Hippocampal formation (tissue), 2 donors: ENCODE results near the gene PTOV1.

Source experiments
- DNase-seq, 2 donors: peaks; one replicate each; lab custom pipeline; 2025; lab: John Stamatoyannopoulos, UW

Gene PTOV1

DNA sequence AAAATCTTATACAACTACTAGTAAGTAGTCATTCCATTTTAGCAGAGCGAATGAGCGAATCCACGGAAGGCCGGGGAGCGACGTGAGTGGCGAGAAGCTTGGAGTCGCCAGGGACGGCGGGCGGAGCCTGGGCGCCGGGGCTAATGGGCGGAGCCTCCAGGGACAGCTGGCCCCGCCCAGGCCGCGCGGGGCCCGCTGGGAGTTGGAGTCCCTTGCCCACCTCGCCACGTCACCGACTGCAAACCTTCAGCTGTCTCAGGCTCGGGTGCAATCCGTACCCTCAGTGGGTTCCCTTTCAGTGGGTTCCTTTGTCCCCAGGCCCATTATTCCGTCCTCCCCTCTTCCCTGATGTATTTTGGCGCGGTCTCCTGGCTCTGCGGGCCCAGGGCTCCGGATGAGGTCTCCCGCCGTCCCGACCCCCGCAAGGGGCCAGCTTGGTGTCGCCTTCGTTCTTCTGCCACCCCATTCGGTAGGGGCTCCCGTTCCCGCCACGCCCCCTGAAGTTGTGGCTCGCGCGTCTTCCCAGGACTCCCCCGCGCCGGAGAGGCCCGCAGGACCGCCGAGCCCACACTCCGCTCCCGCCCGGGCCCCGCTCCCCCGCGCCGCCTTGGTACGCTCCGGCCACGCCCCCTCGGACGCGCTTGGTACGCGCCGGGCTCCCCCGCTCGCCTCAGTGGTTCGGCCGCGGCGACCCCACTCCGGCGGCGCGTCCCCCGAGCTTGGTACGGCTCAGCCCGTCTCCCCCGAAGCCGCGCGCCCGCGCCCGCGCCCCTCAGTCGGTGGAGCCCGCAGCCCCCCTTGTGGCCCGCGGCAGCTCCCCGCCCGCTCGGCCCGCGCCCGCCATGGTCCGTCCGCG is at the start of gene PTOV1:
TSS of gene PTOV1 (plus strand) at position 673 of the 856 bp plus-strand sequence.
- DNase-seq, result peak; percentile 88 to 90

- DNase-seq, result no peak
Measured at GRCh38 chr19:49801401-49801888, 49.5 kb upstream of the PTOV1 start.

DNA sequence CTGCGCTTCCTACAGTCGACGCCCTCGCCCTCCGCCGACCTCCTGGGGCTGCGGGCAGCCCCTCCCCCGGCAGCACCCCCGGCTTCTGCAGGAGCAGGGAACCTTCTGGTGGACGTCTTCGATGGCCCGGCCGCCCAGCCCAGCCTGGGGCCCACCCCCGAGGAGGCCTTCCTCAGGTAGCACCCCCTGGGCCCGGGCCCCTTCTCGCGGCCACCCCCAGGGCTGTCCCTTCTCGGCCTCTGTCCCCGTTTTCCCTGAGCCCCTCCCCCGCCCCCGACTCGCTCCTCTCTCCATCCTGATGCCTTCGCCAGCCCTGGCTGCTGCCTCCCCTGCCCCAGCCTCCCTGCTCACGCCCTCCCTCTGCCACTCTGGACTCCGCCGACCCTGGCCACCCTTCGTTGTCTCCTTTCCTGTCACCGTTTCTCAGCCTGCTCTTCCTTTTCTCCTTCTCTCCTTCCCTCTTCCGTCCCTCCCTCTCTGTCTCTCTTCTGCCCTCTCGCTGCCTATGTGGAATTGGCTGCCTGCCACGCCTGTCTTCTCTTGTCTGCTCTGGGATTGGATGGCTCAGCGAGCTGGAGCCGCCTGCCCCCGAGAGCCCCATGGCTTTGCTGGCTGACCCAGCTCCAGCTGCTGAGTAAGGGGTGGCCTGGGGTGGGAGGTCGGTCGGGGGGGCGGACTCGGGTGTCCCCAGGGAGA is 48.8 kb upstream of the PTOV1 start:
- DNase-seq, result peak; percentile 83

DNA sequence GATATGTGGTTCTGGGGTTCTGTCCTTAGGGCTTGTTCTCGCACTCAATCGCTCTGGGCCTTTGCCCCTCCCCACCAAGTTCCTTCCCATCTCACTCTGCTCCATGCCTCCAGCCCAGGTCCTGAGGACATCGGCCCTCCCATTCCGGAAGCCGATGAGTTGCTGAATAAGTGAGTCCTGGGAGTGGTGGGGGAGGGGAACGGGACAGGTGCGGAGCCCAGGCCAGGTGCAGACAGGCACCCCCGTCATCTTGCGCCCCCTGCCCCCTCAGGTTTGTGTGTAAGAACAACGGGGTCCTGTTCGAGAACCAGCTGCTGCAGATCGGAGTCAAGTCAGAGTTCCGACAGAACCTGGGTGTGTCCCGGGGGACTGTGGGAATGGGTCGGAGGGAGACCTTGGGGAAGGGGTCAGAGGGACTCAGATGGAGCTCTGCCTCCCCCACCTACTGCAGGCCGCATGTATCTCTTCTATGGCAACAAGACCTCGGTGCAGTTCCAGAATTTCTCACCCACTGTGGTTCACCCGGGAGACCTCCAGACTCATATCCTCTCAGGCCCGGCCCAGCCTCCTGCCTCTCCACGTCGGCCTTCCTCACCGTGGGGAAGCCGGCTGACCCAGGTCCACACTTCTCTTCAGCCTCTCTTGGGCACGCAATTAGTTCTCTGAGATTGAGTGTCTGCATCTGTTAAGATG is 48.0 kb upstream of the PTOV1 start:
- DNase-seq, result no peak

DNA sequence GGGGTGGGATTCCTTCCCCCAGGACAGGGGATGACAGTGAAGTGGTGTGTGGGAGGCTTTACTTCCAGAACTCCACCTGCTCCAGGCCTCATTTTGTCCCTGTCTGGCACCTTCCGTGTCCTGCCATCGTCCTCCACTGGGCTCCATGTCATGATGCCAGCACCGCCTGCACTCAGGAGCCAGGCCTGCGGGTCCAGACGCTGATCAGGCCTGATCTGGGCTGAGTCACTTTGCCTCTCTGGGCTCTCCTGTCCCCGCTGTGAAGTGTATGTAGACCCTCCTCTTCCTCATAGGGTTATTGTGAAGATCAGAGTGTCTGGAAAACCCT is 47.5 kb upstream of the PTOV1 start:
- DNase-seq, result no peak

DNA sequence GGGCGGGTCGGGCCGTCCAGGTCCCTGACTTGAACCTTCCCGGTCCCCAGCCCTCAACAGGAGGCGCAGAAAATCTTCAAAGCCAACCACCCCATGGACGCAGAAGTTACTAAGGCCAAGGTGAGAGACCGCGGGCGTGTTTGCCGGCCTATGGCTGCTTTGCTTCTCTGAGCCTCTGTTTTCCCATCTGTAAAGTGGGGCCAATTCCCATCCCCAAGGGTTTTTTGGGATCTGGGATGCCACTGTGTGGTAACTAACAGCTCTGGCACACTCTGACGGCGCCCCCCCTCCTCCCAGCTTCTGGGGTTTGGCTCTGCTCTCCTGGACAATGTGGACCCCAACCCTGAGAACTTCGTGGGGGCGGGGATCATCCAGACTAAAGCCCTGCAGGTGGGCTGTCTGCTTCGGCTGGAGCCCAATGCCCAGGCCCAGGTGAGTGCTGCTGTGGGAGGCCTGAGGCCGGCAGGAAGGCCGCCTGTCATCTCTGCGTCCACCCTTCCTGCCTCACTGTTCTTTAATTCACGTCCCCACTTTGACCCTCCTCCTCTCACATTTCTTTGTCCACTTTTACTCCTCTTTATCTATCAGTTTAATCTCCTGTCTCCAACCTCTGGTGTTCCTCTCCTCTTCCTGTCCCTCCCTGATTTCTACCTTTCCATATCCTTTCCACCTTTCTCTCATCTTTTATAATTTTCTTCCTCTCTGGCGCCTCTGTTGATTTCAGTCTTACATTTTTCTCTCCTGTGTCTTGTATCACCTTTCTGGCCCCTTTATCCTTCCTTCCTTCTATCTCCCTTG is 44.9 kb upstream of the PTOV1 start:
- DNase-seq, result no peak

- no peak for DNase-seq
Measured at GRCh38 chr19:49806620-49806959, 44.4 kb upstream of the PTOV1 start.

- DNase-seq, result no peak
Measured at GRCh38 chr19:49807058-49807903, 43.7 kb upstream of the PTOV1 start.

- DNase-seq, result no peak
Measured at GRCh38 chr19:49807904-49808675, 42.9 kb upstream of the PTOV1 start.

GRCh38 chr19:49808711-49809159 is 42.2 kb upstream of the PTOV1 start:
- DNase-seq, result peak; percentile 73 to 77

DNA sequence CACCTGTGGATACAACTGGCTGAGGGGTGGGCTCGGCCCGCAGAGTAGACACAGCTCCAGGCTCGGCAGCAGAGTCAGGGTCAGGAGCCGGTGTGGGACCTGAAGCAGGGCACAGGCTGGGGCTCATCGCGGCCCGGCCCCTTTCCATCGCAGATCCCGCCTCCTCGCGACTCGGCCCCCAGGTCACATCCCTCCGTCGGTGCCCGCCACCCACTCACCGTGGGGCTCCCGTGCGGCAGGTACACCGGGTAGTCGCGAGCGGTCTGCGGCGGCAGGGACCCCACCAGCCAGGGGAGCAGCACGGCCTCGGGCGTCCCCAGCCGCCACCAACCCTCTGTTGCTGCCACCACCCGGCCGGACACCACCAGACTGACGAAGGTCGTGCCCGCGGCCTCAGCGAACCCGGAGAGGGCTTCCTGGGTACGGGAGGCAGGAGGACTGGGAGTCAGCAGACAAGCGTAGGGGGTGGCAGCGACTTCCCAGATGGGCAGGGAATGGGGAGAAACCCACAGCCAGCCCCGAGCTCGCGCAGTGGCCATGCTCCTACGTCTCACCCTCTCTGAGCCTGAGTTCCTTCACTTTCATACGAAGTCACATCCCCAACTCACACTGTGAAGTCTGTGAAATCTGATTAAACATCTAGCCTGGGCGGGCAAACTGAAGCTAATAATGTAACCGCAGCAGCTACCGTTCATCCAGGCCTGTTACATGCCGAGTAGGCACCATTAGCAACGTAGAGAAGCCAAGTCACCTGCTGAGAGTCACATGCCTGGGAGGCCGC is 41.6 kb upstream of the PTOV1 start:
- DNase-seq, result peak; percentile 11 to 60

- DNase-seq, result no peak
Measured at GRCh38 chr19:49809941-49810389, 41.0 kb upstream of the PTOV1 start.

DNA sequence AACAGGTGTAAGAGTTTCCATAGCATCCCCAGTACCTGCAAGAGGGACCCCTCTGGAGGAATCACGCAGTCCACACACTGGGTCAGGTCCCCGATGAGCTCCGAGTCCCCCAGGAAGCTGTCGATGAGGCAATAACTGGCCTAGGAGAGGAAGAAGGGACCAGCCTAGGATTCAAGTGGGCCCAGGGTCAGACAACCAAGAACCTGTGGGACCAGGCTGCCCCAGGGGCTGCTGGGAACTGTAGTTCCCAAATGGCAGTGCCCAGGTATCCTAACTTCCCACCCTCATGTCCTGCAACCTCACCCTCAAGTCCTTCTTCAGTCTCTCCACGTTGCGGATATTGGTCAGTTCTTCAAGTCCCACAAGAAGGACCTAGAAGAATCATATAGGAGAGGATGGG is 39.6 kb upstream of the PTOV1 start:
- DNase-seq, result no peak

DNA sequence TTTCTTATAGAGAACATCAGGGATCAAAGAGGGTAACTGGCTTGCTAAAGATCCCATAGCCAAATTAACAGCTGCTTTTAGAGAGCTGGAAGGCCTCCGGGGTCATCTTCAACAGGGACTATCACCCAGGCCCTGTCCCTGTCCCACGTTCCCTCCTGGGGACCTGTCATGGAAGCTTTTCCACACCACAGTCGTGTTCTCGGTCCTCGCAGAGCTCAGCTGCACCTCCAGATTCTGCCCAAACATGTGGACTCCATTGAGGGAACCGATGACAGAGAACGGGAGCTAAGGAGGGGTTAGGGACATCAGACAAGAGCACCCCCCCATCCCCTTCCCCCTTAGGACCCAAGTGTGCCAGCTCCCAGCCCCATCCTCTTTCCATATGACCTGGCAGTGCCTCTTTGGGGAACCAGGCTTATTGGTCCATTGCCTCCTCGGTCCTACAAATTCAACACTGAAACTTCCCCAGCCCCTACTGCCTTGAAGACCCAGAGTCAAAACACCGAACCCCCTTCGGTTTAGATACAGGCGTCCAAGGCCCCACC is 38.4 kb upstream of the PTOV1 start:
- no peak for DNase-seq

DNA sequence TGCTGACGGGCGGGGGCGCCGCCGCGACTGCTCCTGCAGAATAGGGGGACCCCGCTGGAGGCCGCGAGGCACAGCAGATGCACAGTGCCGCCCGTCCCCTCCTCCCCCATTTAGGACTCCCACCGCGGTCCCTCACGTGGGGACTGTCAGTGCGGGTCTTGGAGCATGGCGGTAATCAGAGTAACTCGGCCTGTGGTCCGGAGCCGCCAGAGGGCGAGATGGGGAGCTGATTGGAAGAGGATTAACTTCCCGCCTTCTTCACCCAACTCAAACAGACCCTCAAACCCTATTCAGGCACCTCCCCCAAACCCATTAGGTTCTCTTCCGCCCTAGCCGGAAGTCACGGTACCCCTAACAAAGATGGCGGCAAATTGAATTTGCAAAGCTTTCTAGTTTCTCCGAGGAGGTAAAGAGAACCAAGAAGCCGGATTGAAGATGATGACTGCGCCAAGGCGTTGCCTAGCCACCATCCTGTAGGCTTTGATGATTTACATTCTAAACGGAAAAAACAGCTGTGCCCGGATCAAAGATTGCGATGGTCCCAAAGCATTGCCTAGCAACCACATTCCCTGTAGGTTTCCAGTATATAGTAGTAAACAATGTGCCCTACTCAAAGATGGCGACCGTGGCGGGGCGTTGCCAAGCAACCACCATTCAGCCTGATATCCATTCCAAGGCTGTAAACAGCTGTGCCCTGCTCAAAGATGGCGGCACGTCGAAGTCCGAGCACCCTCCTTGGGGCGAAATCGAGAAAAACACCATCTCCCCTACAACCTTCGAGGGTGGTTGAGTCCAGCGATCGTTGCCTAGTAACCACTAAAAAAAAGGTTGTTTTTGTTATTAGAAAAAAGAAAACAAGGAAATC is 37.7 kb upstream of the PTOV1 start, which contains the start of gene FUZ:
TSS of gene FUZ (minus strand) at position 296 of the 865 bp plus-strand sequence. CDS start at position 110, 186 bp downstream.
- DNase-seq, result peak; percentile 94 to 99

GRCh38 chr19:49814010-49814409 is 36.9 kb upstream of the PTOV1 start:
- DNase-seq, result no peak

DNA sequence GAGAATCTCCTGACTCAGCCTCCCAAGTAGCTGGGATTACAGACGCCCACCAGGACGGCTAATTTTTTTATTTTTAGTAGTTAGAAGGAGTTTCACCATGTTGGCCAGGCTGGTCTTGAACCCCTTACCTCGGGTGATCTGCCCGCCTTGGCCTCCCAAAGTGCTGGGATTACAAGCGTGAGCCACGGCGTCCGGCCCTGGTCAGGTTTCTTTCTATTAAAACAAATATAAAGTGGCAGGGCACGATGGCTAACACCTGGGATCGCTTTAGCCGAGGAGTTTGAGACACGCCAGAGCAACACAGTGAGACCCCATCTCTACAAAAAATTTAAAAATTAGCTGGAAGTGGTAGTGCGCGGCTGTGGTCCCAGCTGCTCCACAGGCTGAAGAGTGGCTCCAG is 34.4 kb upstream of the PTOV1 start:
- no peak for DNase-seq
